ENCODE results near the gene EGLN1.

- TF ChIP-seq FOSL1 (IDR thresholded peaks at IDR 0.05; ENCODE audit: low read depth) (no peak), POLR2AphosphoS5 (IDR thresholded peaks at IDR 0.05; ENCODE audit: low read depth, low read length) (no peak), POLR2A (IDR thresholded peaks at IDR 0.05; ENCODE audit: borderline replicate concordance, extremely low read depth, insufficient read depth, insufficient read length) (no peak)
- TF ChIP-seq, protein P1, sequence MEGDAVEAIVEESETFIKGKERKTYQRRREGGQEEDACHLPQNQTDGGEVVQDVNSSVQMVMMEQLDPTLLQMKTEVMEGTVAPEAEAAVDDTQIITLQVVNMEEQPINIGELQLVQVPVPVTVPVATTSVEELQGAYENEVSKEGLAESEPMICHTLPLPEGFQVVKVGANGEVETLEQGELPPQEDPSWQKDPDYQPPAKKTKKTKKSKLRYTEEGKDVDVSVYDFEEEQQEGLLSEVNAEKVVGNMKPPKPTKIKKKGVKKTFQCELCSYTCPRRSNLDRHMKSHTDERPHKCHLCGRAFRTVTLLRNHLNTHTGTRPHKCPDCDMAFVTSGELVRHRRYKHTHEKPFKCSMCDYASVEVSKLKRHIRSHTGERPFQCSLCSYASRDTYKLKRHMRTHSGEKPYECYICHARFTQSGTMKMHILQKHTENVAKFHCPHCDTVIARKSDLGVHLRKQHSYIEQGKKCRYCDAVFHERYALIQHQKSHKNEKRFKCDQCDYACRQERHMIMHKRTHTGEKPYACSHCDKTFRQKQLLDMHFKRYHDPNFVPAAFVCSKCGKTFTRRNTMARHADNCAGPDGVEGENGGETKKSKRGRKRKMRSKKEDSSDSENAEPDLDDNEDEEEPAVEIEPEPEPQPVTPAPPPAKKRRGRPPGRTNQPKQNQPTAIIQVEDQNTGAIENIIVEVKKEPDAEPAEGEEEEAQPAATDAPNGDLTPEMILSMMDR (IDR thresholded peaks at IDR 0.05 in 2 of 3, conservative IDR thresholded peaks at IDR 0.05 in 1 of 3; ENCODE audit: borderline replicate concordance in 1 of 3, insufficient read depth in 1 of 3, low read depth in 2 of 3, low read length in 2 of 3): no peak
These were observed 6.3 kb upstream of the EGLN1 start for GRCh38 chr1:231428377-231428776.

All from HCT116 (cell line).